PC-9 (cell line): Measurements from ENCODE around the gene SYNM.

Experiments
- EZH2 ChIP-seq: fragments of 200-600 bp; sonication (generic); IDR thresholded peaks from 2 replicates; pipeline ENCODE4 v1.8.0; 2017; ENCODE audit warnings: antibody characterized with exemption, low read depth
- TF ChIP-seq, protein P1 (sequence below): fragments of 200-600 bp; sonication (generic); conservative IDR thresholded peaks from 2 replicates; pipeline ENCODE4 v1.6.1; 2017; ENCODE audit warnings: mixed run types, antibody characterized with exemption, mild to moderate bottlenecking, moderate library complexity

DNA sequence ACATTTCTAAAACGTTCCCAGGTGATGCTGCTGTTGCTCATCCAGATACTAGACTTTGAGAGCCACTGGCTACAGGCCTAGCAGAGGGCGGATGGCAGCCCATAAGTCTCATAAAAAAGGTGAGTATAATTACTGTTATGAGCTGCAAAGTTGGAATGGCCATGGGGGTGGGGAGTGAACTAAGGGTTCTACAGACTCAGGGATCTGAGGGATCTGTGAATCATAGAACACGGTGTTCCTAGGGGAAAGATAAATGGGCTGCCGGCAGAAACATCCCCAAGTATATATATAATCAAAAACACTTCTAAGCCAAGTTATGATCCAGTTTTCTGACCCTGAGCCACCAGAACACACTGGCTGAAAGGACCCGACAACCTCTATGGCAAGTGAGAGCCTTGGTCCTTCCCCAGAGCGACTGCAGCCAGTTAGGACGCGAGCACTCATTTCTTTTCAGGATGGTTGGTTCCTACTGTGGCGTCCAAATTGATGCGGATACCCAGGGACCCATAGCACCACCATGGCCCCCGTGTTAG lies 7.9 kb upstream of the SYNM start:
- TF ChIP-seq, protein P1, sequence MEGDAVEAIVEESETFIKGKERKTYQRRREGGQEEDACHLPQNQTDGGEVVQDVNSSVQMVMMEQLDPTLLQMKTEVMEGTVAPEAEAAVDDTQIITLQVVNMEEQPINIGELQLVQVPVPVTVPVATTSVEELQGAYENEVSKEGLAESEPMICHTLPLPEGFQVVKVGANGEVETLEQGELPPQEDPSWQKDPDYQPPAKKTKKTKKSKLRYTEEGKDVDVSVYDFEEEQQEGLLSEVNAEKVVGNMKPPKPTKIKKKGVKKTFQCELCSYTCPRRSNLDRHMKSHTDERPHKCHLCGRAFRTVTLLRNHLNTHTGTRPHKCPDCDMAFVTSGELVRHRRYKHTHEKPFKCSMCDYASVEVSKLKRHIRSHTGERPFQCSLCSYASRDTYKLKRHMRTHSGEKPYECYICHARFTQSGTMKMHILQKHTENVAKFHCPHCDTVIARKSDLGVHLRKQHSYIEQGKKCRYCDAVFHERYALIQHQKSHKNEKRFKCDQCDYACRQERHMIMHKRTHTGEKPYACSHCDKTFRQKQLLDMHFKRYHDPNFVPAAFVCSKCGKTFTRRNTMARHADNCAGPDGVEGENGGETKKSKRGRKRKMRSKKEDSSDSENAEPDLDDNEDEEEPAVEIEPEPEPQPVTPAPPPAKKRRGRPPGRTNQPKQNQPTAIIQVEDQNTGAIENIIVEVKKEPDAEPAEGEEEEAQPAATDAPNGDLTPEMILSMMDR: no peak
- no peak for TF ChIP-seq EZH2
